Measurements from ENCODE around the gene FN3K.
A peak's percentile ranks its signal among the peaks of the same experiment; 100 is the strongest.
"Not testable (repeated sequence)": the region's sequence is repeated elsewhere in the genome, so short reads cannot be mapped to it uniquely, and the experiment has no call there.

The FN3K gene

DNA sequence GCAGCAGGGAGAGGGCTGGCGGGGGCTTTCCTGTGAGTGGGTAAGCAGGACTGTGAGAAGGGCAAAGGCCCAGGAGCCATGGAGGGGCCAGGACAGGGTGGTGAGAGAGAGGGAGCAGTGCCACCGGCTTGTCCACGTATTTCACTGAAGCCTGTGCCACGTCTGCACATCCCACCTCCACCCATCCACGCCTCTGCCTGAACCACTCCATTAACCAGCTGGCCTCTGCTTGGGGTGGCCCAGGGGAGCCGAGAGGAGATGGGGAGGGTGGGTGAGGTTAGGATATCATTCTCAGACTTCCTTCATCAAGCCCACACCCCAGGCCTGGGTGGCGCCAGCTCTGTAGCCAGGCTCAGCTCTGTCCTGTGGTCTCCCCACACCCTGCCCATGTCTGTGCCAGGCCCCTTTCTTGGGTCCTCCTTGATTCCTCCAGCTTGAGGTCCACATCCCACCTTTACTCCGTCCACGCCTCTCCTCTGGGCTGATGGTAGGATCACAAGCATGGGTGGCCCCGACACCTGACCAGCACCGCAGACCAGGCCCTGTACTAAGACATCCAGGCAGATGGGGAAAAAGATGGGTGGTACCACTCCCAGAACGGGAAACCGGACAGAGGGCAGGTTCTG lies 3.2 kb upstream of the FN3K start:
- FAIRE-seq: no peak
- no peak for DNase-seq (ENCODE audit: extremely low spot score, insufficient read length, low read depth)

DNA sequence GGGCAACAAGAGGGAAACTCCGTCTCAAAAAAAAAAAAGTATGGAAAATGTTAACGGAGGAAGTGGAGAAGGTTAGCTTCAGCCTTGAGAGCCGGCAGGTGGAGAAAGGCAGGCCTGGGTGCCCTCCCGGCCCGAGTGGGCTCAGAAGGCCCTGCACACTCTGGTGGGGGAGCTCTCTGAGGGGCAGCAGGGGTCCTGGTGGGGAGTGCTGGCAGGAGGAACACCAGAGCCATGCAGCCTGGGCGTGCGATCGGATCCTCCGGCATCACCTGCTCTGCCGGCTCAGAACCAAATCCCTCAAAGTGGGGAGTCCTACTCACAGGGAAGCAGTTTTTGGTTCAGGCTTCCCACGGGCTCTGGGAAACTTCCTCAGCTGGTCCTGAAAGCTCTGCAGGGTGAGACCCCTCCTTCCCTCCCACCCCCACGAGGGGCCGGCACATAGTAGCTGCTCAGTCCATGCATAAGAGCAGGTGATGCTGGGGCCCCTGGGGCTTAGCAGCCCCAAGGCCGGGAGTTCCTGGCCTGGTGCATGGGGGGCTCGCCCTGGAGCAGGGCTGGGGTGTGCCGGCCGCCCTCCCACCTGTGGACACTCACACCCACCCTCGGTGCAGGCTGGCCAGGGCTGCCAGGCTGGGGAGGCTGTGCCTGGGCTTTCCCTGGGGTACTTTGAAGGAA lies 1.2 kb downstream of the FN3K start:
- no peak for DNase-seq (ENCODE audit: extremely low spot score, insufficient read length, low read depth)
- no peak for FAIRE-seq

GRCh38 chr17:82737967-82738877 lies 2.8 kb downstream of the FN3K start:
- DNase-seq (ENCODE audit: extremely low spot score, insufficient read length, low read depth) (no peak), FAIRE-seq (no peak)

GRCh38 chr17:82740906-82741759 lies 5.7 kb downstream of the FN3K start:
- FAIRE-seq: no peak

DNA sequence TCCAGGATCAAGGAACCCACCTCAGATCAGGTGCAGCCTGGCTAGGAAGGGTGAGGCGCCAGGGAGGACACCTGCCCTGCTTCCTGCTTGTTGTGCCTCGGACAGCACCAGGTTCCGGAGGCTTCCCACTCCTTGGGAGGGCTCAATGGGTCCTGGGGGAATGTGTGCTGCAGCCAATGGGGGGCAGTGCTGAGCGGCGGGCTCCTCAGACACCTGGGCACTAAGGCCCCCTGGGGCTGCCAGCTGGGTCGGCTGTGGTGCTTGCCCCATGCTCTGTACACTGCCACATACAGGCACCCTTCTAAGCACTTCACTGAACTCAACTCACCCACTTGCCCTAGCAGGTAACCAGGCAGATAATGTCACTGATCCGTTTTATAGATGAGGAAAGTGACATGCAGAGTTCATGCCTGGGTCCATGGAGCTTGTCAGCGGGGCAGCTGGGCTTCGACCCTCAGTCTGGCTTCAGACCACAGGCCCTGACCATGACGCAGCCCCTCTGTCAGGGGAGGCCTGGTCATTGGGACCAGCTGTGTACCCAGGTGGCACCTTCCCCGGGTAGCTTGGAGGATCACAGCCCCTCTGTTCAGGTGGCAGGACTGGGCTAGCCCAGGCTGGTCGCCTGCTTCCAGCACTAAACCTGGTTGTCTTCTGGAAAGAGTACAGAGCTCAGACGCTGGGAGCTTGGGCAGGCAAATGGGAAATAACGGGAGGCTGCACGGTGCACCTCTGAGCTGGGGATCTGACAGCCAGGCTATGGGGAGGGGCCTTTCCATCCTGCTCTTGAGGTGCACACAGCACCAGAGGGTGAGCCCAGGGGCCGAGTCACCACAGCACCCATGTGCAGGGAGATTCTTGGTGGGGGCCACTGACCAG lies 8.2 kb downstream of the FN3K start:
- FAIRE-seq (no peak), DNase-seq (ENCODE audit: extremely low spot score, insufficient read length, low read depth) (no peak)

More at GRCh38 chr17:82740906-82741759, 5.7 kb downstream of the FN3K start:
- no peak for DNase-seq (ENCODE audit: extremely low spot score, insufficient read length, low read depth)

- DNase-seq (ENCODE audit: extremely low spot score, insufficient read length, low read depth); FAIRE-seq: not testable (repeated sequence)
These were observed 9.3 kb downstream of the FN3K start for GRCh38 chr17:82744736-82745135.

- FAIRE-seq: no peak
- no peak for DNase-seq (ENCODE audit: extremely low spot score, insufficient read length, low read depth)
These were observed 10.1 kb downstream of the FN3K start for GRCh38 chr17:82745524-82745923.

GRCh38 chr17:82748756-82749155 lies 13.3 kb downstream of the FN3K start:
- DNase-seq (ENCODE audit: extremely low spot score, insufficient read length, low read depth): no peak
- no peak for FAIRE-seq

- DNase-seq (ENCODE audit: extremely low spot score, insufficient read length, low read depth) (no peak), FAIRE-seq (no peak)
These were observed 15.0 kb downstream of the FN3K start for GRCh38 chr17:82750241-82750908.

GRCh38 chr17:82751171-82751570 lies 15.8 kb downstream of the FN3K start:
- FAIRE-seq (no peak), DNase-seq (ENCODE audit: extremely low spot score, insufficient read length, low read depth) (no peak)

DNA sequence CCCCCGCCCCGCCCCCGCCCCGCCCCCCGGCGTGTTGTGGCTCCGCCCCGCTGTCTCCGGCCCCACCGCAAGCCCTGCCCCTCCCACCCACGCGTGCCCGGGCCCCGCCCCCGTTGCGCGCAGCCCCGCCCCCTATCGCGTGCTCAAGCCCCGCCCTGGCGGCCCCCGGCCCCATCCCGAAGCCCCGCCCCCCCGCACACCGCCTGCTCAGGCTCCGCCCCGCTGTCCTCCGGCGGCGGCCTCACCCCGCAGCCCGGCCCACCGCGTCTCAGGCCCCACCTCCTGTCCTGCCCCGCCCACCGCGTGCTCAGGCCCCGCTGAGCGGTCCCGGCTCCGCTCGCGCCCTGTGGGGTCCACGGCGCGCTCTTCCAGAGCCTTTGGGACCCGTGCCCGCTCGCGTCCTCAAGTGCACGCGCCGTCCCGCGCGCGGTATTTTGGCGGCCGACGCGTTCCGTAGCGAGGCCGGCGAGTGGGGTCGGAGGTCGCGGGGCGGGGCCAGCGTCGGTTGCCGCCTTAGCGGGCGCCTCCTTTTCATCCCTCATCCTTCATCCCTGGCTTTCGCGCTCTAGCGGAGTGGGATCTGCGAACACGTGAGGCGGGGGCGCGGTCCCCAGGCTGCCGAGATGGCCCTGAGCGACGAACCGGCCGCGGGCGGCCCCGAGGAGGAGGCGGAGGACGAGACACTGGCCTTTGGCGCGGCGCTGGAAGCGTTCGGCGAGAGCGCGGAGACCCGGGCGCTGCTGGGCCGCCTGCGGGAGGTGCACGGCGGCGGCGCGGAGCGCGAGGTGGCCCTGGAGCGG lies 16.4 kb downstream of the FN3K start, which contains the start of gene TBCD:
TBCD (plus strand) TSS at position 495 of the 800 bp plus-strand sequence; CDS start at position 624, 129 bp downstream.
- peak; percentile 18 for FAIRE-seq
- DNase-seq (ENCODE audit: extremely low spot score, insufficient read length, low read depth): peak; percentile 95

- FAIRE-seq: no peak
- no peak for DNase-seq (ENCODE audit: extremely low spot score, insufficient read length, low read depth)
These were observed 17.2 kb downstream of the FN3K start for GRCh38 chr17:82752371-82753200.

DNA sequence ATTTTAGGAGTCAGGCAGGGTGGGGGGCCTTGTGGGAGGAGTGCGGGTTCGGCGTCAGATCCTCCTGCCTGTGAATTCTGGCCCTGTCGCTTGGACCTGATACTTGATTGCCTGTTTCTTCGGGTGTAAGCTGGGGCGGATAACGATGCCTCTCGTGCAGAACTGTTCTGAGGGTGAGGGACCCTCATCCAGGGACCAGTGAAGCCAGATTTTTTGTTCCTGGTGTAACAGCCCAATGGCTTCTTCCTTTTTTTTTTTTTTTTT lies 17.7 kb downstream of the FN3K start:
- FAIRE-seq (no peak), DNase-seq (ENCODE audit: extremely low spot score, insufficient read length, low read depth) (no peak)

DNA sequence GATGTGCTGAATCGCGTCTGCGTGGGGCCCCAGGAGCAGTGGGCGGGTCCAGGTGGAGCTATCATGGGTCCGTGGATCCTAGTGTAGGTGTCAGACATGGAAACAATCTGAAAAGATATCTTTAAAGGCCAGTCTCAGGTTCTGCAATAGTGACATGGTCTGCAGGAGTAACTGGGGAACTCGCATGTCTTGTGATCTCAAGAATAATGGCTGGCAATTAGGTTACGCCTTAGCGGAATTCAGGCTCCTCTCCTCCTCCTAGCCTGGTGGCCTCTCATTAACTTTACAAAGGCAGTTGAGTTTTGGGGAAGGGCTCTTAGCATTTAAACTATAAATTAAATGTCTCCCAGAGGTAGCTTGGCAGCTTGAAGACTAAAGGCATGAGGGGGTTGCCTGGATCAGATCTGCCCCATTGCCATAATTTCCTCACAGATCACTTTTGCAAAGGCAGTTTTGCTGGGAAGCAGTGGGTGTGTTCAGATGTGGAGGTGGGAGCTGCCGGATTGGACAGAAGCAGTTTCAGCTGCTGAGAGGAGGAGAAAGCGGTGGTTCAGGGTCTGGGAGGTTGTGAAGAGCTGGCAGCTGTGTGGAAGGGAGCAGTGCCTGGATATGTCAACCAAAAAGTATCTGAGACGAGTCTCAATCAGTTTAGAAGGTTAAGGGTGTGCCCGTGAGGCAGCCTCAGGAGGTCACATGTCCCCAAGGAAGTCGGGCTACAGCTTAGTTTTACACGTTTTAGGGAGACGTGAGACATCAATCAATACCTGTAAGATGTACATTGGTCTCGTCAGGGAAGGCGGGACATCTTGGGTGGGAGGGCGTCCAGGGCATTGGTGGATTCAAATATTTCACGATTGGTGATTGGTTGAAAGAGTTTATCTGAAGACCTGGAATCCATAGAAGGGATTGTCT lies 19.1 kb downstream of the FN3K start:
- FAIRE-seq: no peak
- no peak for DNase-seq (ENCODE audit: extremely low spot score, insufficient read length, low read depth)

DNA sequence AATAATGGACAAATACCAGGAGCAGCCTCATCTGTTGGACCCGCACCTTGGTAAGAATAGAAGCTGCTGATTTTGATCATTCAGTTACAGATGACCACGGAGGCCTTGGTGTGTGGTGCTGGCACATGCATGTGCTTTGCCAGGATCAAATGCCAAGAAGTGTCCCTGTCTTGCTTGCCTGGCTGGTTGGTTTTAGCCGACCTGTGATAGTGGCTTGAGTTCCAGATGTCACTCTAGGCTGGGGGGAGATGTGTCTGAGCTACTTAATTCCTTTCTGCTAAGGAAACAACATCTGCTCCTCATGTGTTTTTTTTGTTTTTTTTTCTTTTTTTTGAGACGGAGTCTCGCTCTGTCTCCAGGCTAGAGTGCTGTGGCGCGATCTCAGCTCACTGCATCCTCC lies 20.8 kb downstream of the FN3K start:
- FAIRE-seq (no peak), DNase-seq (ENCODE audit: extremely low spot score, insufficient read length, low read depth) (no peak)

DNA sequence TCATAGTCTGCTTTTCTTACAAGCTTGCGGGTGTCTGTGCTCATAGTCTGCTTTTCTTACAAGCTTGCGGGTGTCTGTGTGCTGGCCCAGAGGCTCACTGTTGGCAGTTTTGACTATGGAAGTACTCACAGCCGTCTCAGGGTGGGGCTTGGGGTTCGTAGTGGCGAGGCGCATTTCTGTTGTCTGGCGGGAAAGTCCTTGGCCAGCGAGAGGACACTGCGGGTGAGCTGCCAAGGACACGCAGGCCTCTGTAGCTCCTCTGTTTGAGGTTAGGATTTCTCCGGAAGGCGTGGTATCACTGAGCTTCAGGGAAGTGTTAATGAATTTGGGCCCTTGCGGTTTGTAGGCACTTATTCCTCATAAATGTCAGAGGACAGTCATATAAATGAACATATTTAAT lies 30.0 kb downstream of the FN3K start:
- FAIRE-seq: no peak
- DNase-seq (ENCODE audit: extremely low spot score, insufficient read length, low read depth): no peak
